HG02973 (cell line): ENCODE measurements around the gene CHAMP1.

Experiments
- ATAC-seq: cut with Tn5 transposase; IDR thresholded peaks from one replicate; pipeline ENCODE4 v1.9.1; 2021; ENCODE audit warnings: moderate library complexity; ENCODE audit not compliant: unreplicated experiment

The CHAMP1 gene

GRCh38 chr13:114314074-114314912, at the start of gene CHAMP1:
Gene CHAMP1, plus strand, starts transcription at chr13:114314503. Its CDS starts 9,340 bp downstream, at chr13:114323843.
- ATAC-seq = peak; percentile 75

- ATAC-seq = no peak
These were observed 49.3 kb upstream of the CHAMP1 start for GRCh38 chr13:114264886-114265611.

GRCh38 chr13:114266241-114266640, 48.1 kb upstream of the CHAMP1 start:
- ATAC-seq = no peak

- ATAC-seq = no peak
These were observed 45.7 kb upstream of the CHAMP1 start for GRCh38 chr13:114268344-114269280.

DNA sequence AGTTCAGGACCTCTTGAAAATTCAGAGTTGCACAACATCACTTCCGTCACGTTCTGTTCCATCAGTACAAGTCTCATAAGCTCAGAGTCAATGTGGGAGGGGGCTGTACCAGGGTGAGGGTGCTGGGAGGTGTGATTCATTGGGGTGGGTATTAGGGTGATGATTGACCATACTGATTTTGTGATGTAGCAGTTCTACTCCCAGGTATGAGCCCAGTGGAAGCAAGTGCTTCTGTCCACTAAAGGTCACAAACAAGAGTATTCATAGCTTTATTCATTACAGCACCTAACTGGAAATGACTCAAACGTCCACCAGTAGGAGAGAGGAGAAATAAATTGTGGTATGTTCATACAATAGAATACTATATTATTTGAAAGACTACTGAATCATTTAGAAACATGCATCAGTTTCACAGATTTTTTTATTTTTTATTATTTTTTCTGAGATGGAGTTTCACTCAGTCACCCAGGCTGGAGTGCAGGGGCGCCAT, 45.0 kb upstream of the CHAMP1 start:
- no peak for ATAC-seq

DNA sequence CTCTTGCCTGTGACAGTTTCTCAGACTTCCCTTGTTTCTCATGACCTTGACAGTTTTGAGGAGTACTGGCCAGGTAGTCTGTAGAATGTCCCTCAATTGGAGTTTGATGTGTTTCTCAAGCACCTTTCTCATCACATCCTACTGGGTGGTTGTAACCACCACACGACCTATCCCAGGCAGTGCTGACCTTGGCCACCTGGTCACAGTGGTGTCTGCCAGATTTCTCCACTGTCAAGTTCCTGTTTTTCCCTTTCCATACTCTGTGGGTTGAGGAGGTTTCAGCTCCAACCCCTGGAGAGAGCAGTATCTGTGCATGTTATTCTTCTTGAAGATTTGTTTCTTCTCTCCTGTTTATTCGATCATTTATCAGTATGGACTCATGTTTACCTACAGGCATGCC, 41.3 kb upstream of the CHAMP1 start:
- no peak for ATAC-seq

- no peak for ATAC-seq
These were observed 39.0 kb upstream of the CHAMP1 start for GRCh38 chr13:114275304-114275703.

GRCh38 chr13:114279146-114279545, 35.2 kb upstream of the CHAMP1 start:
- ATAC-seq = no peak

DNA sequence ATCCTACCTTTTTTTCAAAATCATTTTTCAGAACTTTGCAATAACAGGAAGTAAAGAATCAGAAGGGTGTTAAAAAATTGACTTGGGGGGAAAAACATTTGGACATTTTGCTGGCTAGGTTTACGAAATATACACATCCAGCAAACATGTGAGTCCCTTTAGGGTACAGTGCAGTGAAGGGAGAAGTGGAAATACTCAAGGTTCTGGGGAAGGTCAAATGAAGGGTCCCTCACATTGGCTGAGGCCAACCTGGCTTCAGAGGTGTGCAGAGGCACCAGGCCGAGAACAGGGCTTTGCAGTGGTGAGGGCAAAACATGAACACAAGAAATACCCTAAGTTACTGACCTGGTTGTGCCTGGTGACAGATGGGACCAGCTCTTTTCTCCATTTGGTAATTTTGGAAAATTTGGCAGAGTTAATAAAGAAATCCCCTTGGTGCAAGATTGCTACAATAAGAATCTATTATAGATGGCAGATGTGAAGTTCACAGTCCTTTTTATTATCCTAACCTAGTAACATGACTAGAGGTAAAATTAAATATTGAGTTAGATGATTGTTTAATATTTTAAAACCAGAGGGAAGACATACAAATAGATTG, 34.4 kb upstream of the CHAMP1 start:
- ATAC-seq = no peak

DNA sequence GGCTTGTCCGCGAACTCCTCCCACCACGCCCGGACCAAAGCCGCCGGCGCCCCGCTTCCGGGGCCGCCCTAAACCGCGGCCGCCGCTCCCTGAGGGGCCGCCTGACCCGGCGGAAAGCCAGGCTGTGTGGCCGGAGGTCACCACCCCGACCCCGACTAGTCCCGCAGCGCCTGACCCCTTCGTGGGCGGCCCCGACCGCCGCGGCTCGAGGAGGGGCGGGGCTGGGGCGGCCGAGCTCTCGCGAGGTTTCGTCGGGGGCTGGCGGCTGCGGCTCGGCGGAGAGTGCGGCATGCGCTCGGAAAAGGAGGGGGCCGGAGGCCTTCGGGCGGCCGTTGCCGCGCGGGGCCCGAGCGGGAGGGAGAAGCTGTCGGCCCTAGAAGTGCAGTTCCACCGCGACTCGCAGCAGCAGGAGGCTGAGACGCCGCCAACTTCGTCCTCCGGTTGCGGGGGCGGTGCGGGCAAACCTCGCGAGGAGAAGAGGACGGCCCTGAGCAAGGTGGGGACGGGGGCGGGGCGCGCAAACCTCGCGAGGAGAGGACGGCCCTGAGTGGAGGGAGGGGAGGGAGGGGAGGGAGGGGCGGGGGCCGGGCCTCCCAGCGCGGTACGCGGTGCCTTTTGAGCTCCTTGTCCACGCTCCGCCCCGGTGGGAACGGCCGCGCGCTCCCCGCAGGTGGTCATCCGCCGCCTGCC, 32.8 kb upstream of the CHAMP1 start, which contains the start of gene UPF3A:
Gene UPF3A (plus strand): TSS at position 251 of the 690 bp plus-strand sequence. CDS start 39 bp downstream, at position 290.
- ATAC-seq = peak; percentile 67

DNA sequence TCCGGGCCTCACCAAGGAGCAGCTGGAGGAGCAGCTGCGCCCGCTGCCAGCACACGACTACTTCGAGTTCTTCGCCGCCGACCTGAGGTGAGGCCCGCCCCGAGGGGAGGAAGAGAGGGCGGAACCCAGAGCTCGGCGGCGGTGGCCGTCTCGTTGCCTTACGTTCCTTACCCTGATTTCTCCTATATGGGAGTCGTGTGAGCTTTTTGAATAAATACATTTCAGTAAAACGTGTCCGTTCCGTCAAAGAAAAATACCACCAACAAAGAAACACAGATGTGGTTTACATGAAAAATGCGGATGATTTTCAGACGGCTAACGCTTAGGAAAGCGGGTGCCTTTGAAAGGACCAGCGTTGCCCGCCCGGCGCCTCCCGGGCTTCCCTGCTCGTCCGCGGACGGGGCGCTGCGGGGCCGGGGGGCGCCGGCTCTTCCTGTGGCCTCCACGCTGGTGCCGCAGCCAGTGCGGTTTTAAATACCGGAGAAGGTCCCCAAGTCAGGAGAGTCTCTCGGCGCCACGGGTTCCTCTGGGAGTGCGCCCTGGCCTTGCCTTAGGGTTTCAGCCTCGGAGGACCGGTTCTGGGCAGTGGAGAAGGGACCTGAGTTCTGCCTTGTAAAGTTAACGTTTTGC, 32.1 kb upstream of the CHAMP1 start:
- peak; percentile 50 for ATAC-seq

GRCh38 chr13:114283576-114283975, 30.7 kb upstream of the CHAMP1 start:
- ATAC-seq = no peak

GRCh38 chr13:114284680-114285079, 29.6 kb upstream of the CHAMP1 start:
- no peak for ATAC-seq

DNA sequence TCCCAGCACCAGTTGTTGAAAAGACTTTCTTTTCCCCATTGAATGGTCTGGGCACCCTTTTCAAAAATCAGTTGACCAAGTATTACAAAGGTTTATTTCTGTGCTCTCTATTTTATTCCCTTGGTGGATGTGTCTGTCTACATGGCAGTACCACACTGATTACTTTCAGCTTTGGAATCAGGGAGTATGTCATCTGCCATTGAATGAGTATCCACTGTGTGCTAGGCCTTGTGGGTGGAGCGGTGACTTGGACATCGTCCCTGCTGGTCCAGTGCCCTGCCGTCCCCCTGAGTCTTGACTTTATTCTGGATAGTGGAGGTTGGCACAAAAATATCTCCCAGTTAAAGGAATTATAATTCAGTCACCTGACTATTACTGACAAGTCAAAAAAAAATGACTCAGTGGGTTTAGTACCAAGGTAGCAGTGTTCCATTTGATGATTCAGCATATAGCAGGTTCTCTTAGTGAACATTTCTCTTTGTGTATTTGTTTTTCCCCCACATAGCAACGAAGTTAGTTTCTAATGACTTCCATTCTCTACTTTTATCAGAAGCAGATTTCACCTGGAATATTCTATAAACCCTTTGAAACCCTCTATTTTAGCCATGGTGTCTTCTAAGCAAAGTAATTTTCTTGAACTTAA, 29.0 kb upstream of the CHAMP1 start:
- no peak for ATAC-seq

DNA sequence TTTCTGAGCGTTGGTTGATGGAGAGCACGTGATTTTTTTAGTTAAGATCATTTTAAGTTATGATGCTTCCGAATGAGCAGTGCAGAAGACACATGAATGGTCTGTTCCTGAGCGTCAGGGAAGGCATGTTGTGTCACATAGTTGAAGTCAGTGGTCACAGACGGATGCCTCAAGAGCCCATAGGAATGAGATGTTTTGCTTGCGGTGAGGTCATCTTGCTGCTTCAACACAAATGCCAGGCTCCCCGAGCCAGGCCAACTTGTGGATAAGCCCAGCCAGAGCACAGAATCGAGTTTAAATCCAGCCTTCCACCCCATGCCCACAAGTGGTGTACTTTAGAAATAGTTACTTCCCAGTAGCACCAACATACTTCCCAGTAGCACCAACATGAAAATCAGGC, 27.5 kb upstream of the CHAMP1 start:
- no peak for ATAC-seq

- ATAC-seq = no peak
These were observed 26.1 kb upstream of the CHAMP1 start for GRCh38 chr13:114288157-114288591.

- ATAC-seq = no peak
These were observed 17.9 kb upstream of the CHAMP1 start for GRCh38 chr13:114296448-114296847.

GRCh38 chr13:114296902-114297301, 17.4 kb upstream of the CHAMP1 start:
- no peak for ATAC-seq

DNA sequence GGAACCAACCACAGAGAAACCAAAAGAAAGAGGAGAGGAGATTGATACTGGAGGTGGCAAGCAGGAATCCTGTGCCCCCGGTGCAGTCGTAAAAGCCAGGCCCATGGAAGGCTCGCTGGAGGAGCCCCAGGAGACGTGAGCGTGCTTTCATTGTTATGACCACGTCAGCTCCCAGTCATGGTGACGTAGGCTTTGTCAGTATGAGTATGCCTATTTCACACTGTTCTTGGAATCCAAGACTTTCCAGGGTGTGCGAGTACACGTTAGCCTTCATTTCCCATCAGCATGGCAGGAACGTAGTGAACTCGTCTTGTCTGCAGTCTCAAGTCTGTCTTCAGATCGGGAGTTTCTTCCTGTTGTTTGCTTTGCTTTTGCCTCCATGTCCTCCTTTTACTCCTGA, 15.4 kb upstream of the CHAMP1 start:
- ATAC-seq = no peak
